Measurements from ENCODE around the gene CHRNB1.
"Not testable (repeated sequence)": the region's sequence is repeated elsewhere in the genome, so short reads cannot be mapped to it uniquely, and the experiment has no call there.

CHRNB1 gene

GRCh38 chr17:7476951-7477350, 32.1 kb downstream of the CHRNB1 start:
- H3K4me1 ChIP-seq (ENCODE audit: control insufficient read depth in 1 of 2, insufficient read depth in 2 of 2, low read length in 2 of 2) = peaks cover 31 to 36% of the 10 kb centered on the region in 2 donors
- H3K36me3 ChIP-seq (ENCODE audit: control insufficient read depth in 1 of 2, insufficient read depth in 2 of 2, low read length in 2 of 2) = no peaks in the 10 kb centered on the region
- H3K9ac ChIP-seq (ENCODE audit: low read depth in 1 of 2, low read length in 2 of 2) = peak overlapping the region in 1 of 2 donors; percentile 81
- H3K9me3 ChIP-seq (ENCODE audit: control insufficient read depth in 1 of 2, low read length in 2 of 2) = no peaks in the 10 kb centered on the region
- H3K27me3 ChIP-seq (ENCODE audit: control insufficient read depth in 1 of 2, insufficient read depth in 2 of 2, low read length in 2 of 2) = no peaks in the 10 kb centered on the region
- H3K4me3 ChIP-seq (ENCODE audit: low read depth in 1 of 2, low read length in 2 of 2) = peak overlapping the region; percentile 79 to 81
- H3K27ac ChIP-seq (ENCODE audit: low read depth, low read length) = peak overlapping the region; percentile 70

GRCh38 chr17:7477392-7478275, 32.8 kb downstream of the CHRNB1 start:
- peak overlapping the region; percentile 70 for H3K27ac ChIP-seq (ENCODE audit: low read depth, low read length)
- H3K9ac ChIP-seq (ENCODE audit: low read depth in 1 of 2, low read length in 2 of 2) = peak overlapping the region; percentile 81
- H3K36me3 ChIP-seq (ENCODE audit: control insufficient read depth in 1 of 2, insufficient read depth in 2 of 2, low read length in 2 of 2) = no peaks in the 10 kb centered on the region
- H3K4me1 ChIP-seq (ENCODE audit: control insufficient read depth in 1 of 2, insufficient read depth in 2 of 2, low read length in 2 of 2) = peaks cover 33 to 36% of the 10 kb centered on the region in 2 donors
- peak overlapping the region; percentile 79 to 81 for H3K4me3 ChIP-seq (ENCODE audit: low read depth in 1 of 2, low read length in 2 of 2)
- no peaks in the 10 kb centered on the region for H3K9me3 ChIP-seq (ENCODE audit: control insufficient read depth in 1 of 2, low read length in 2 of 2)
- H3K27me3 ChIP-seq (ENCODE audit: control insufficient read depth in 1 of 2, insufficient read depth in 2 of 2, low read length in 2 of 2) = no peaks in the 10 kb centered on the region

GRCh38 chr17:7478276-7479212, 33.7 kb downstream of the CHRNB1 start:
- peaks cover 36 to 39% of the 10 kb centered on the region in 2 donors for H3K4me1 ChIP-seq (ENCODE audit: control insufficient read depth in 1 of 2, insufficient read depth in 2 of 2, low read length in 2 of 2)
- peak overlapping the region; percentile 81 for H3K9ac ChIP-seq (ENCODE audit: low read depth in 1 of 2, low read length in 2 of 2)

GRCh38 chr17:7479213-7480088, 34.6 kb downstream of the CHRNB1 start, which contains the start of gene ZBTB4:
TSS of gene ZBTB4 (minus strand) at chr17:7479631. CDS start at chr17:7466801, 12,830 bp downstream.
- Histone ChIP-seq H3K36me3 (ENCODE audit: control insufficient read depth in 1 of 2, insufficient read depth in 2 of 2, low read length in 2 of 2) (no peaks in the 10 kb centered on the region), H3K9ac (ENCODE audit: low read depth in 1 of 2, low read length in 2 of 2) (peak within 1 kb of the TSS; percentile 90 to 94), H3K27me3 (ENCODE audit: control insufficient read depth in 1 of 2, insufficient read depth in 2 of 2, low read length in 2 of 2) (no peaks in the 10 kb centered on the region), H3K4me1 (ENCODE audit: control insufficient read depth in 1 of 2, insufficient read depth in 2 of 2, low read length in 2 of 2) (peaks cover 36 to 39% of the 10 kb centered on the region in 2 donors), H3K4me3 (ENCODE audit: low read depth in 1 of 2, low read length in 2 of 2) (peak within 1 kb of the TSS; percentile 81 to 85), H3K27ac (ENCODE audit: low read depth, low read length) (peak within 1 kb of the TSS; percentile 94), H3K9me3 (ENCODE audit: control insufficient read depth in 1 of 2, low read length in 2 of 2) (no peaks in the 10 kb centered on the region)

More at GRCh38 chr17:7478276-7479212, 33.7 kb downstream of the CHRNB1 start:
- Histone ChIP-seq H3K27me3 (ENCODE audit: control insufficient read depth in 1 of 2, insufficient read depth in 2 of 2, low read length in 2 of 2) (no peaks in the 10 kb centered on the region), H3K4me3 (ENCODE audit: low read depth in 1 of 2, low read length in 2 of 2) (peak overlapping the region; percentile 79 to 81), H3K36me3 (ENCODE audit: control insufficient read depth in 1 of 2, insufficient read depth in 2 of 2, low read length in 2 of 2) (no peaks in the 10 kb centered on the region), H3K27ac (ENCODE audit: low read depth, low read length) (peak overlapping the region; percentile 94), H3K9me3 (ENCODE audit: control insufficient read depth in 1 of 2, low read length in 2 of 2) (no peaks in the 10 kb centered on the region)

- Histone ChIP-seq H3K9me3 (ENCODE audit: control insufficient read depth in 1 of 2, low read length in 2 of 2) (no peaks in the 10 kb centered on the region), H3K27ac (ENCODE audit: low read depth, low read length) (peak overlapping the region; percentile 94), H3K9ac (ENCODE audit: low read depth in 1 of 2, low read length in 2 of 2) (peak overlapping the region; percentile 90 to 94), H3K4me1 (ENCODE audit: control insufficient read depth in 1 of 2, insufficient read depth in 2 of 2, low read length in 2 of 2) (peaks cover 36 to 39% of the 10 kb centered on the region in 2 donors), H3K36me3 (ENCODE audit: control insufficient read depth in 1 of 2, insufficient read depth in 2 of 2, low read length in 2 of 2) (no peaks in the 10 kb centered on the region), H3K4me3 (ENCODE audit: low read depth in 1 of 2, low read length in 2 of 2) (peak overlapping the region; percentile 80 to 85), H3K27me3 (ENCODE audit: control insufficient read depth in 1 of 2, insufficient read depth in 2 of 2, low read length in 2 of 2) (no peaks in the 10 kb centered on the region)
These were observed 35.2 kb downstream of the CHRNB1 start for GRCh38 chr17:7480089-7480384.

- not testable (repeated sequence) for H3K27ac ChIP-seq (ENCODE audit: low read depth, low read length); H3K4me3 ChIP-seq (ENCODE audit: low read depth in 1 of 2, low read length in 2 of 2); H3K9me3 ChIP-seq (ENCODE audit: control insufficient read depth in 1 of 2, low read length in 2 of 2); H3K36me3 ChIP-seq (ENCODE audit: control insufficient read depth in 1 of 2, insufficient read depth in 2 of 2, low read length in 2 of 2); H3K27me3 ChIP-seq (ENCODE audit: control insufficient read depth in 1 of 2, insufficient read depth in 2 of 2, low read length in 2 of 2)
- Histone ChIP-seq H3K4me1 (ENCODE audit: control insufficient read depth in 1 of 2, insufficient read depth in 2 of 2, low read length in 2 of 2) (peaks cover 35 to 50% of the 10 kb centered on the region in 2 donors), H3K9ac (ENCODE audit: low read depth in 1 of 2, low read length in 2 of 2) (peak within 1 kb of the TSS in 1 of 2 donors; percentile 90)
These were observed 36.4 kb downstream of the CHRNB1 start, which contains the start of gene SLC35G6 for GRCh38 chr17:7481275-7481674. TSS of gene SLC35G6 (plus strand) at chr17:7481446. CDS start at chr17:7481517, 71 bp downstream.

- not testable (repeated sequence) for H3K9me3 ChIP-seq (ENCODE audit: control insufficient read depth in 1 of 2, low read length in 2 of 2); H3K9ac ChIP-seq (ENCODE audit: low read depth in 1 of 2, low read length in 2 of 2); H3K27me3 ChIP-seq (ENCODE audit: control insufficient read depth in 1 of 2, insufficient read depth in 2 of 2, low read length in 2 of 2); H3K36me3 ChIP-seq (ENCODE audit: control insufficient read depth in 1 of 2, insufficient read depth in 2 of 2, low read length in 2 of 2); H3K4me3 ChIP-seq (ENCODE audit: low read depth in 1 of 2, low read length in 2 of 2); H3K27ac ChIP-seq (ENCODE audit: low read depth, low read length)
- peaks cover 30 to 51% of the 10 kb centered on the region in 2 donors for H3K4me1 ChIP-seq (ENCODE audit: control insufficient read depth in 1 of 2, insufficient read depth in 2 of 2, low read length in 2 of 2)
These were observed 37.2 kb downstream of the CHRNB1 start for GRCh38 chr17:7481842-7482741.

GRCh38 chr17:7482742-7483088, 37.9 kb downstream of the CHRNB1 start:
- H3K27me3 ChIP-seq (ENCODE audit: control insufficient read depth in 1 of 2, insufficient read depth in 2 of 2, low read length in 2 of 2); H3K36me3 ChIP-seq (ENCODE audit: control insufficient read depth in 1 of 2, insufficient read depth in 2 of 2, low read length in 2 of 2); H3K9me3 ChIP-seq (ENCODE audit: control insufficient read depth in 1 of 2, low read length in 2 of 2): not testable (repeated sequence)
- Histone ChIP-seq H3K4me1 (ENCODE audit: control insufficient read depth in 1 of 2, insufficient read depth in 2 of 2, low read length in 2 of 2) (peaks cover 30 to 51% of the 10 kb centered on the region in 2 donors), H3K27ac (ENCODE audit: low read depth, low read length) (peak overlapping the region; percentile 99), H3K4me3 (ENCODE audit: low read depth in 1 of 2, low read length in 2 of 2) (peak overlapping the region; percentile 92 to 94), H3K9ac (ENCODE audit: low read depth in 1 of 2, low read length in 2 of 2) (peak overlapping the region; percentile 98 to 99)

All from duodenal mucosa (tissue), 2 donors.